HG03025 (cell line): ENCODE measurements around the gene POC1A.
"Not testable (repeated sequence)": the region's sequence is repeated elsewhere in the genome, so short reads cannot be mapped to it uniquely, and the experiment has no call there.

Source experiments
- ATAC-seq: cut with Tn5 transposase; IDR thresholded peaks from one replicate; pipeline ENCODE4 v1.9.1; 2021; ENCODE audit warnings: mild to moderate bottlenecking, moderate library complexity; ENCODE audit not compliant: unreplicated experiment, low FRiP score

The POC1A gene

DNA sequence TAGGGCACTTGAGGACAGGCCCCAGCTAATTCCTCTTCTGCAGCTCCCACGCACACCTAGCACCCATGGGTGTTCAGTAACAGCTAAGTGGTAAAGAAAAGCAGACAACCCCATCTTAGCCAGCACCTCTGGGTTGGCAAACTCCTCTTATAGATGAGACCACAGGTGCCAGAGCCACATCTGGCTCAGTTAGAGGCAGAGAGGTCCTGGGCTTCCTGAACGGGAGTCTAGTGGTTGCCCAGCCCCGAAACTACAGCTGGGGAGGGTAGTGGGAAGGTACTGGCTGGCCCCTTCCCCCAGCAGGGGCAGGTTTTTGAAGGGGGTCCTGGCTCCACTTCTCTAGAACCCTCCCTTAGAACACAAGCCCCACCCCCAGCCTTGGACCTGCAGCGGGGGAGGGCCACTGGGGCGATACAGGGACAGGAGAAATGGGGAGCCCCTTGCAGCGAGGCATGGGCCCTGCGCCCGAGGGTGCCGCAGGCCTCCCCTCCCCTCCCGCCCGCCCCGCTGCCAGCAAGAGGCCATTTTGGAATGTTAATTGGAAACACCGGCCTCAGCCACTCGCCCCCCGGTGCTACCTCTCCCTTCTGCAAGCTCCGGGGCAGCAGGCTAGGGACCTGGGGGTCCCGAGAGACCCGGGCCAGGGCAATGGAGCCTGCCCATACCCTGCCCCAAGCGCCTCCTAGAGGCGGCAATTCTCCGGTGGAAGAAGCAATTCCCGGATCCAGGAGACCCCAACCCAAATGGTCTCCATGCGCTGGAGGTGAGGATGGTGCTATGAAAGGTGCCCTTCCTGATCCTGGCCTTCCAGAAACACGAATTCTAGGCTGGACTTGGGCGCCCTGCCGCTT lies 99.3 kb downstream of the POC1A start:
- no peak for ATAC-seq

GRCh38 chr3:52053307-52054304 lies 100.6 kb downstream of the POC1A start:
- no peak for ATAC-seq

GRCh38 chr3:52052831-52053306 lies 101.4 kb downstream of the POC1A start:
- ATAC-seq: no peak

DNA sequence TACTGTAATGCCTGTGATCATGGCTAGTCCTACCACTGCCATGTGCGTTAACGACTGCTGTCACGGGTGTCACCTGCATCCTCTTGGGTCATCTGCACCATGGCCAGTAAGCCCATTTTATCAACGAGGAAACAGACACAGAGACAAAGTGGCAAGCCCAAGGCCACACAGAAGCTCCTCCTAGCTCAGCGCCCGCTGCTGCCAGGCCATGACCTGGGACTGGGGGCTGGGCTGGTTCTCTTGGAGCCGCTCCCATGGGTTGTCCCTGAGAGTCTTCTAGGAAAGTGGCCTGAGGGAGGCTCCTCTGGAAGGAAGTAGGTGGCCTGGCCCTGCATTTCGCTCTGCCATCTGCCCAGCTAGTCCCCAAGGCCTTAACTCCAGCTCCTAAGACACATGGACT lies 102.8 kb downstream of the POC1A start:
- no peak for ATAC-seq

DNA sequence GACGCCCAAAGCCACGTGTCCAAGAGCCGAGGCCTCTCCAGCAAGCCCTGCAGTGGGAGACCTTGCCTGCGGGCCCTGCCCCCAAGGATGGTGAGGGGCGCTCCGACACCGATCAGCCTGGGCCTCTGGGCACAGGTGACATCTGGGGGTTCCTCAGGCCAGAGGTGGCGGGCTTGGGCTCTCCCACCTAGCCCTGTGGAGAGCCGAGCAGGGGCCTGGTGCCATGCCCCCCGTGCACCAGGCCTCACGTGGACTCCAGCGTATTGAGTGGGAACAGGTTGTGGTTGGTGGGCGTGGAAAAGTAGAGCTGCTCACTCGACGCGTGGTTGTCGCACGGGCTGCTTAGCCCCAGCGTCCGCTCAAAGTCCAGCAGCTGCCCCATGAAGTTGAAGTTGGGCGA lies 103.7 kb downstream of the POC1A start:
- no peak for ATAC-seq

DNA sequence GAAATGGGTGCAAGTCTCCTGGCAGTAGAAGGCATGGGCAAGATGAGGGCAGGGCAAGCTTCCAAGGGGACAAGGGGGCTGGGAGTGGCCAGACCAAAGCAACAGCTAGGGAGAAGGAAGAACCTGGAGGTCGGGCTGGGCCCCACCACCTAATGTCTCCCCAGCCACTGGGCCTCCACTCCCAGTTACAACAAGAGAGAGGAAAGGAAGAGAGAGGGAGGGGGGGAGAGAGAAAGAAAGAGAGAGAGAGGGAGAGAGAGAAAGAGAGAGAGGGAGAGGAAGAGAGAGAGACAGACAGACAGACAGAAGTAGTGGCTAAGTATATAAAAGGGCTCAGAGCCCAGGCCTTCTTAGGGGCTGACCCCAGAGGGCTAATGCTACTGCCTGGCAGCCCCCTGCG lies 104.7 kb downstream of the POC1A start:
- ATAC-seq: no peak

DNA sequence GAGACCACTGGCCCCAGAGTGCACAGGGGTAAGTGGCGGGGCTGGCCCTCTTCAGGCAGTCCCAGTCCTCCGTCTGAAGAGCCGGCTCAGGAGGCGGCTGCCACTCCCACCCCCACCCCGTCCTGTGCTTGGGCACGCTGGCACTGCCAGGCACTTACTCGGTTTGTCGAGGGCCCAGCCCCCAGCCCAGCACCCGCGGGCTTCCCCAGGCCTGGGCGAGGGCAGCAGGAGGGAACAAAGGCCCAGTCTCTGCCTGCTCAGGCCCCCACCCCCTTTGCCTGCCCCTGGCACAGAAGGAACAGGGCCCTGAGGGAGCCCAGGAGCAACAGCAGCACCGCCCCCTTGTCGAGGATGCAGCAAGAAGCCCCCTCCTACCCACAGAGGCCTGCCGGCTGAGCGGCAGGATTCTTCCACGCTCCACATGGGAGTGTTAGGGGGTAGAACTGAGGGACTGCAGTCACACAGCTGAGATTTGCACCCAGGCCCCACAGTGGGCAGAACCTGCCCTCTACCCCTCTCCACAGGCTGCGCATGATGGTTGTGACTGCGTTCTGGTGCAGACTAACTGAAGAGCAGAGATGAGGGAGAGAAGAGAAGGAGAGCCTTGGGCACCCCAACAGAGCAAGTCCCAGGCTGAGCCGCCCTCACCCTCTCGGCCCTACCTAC lies 106.8 kb downstream of the POC1A start:
- no peak for ATAC-seq

DNA sequence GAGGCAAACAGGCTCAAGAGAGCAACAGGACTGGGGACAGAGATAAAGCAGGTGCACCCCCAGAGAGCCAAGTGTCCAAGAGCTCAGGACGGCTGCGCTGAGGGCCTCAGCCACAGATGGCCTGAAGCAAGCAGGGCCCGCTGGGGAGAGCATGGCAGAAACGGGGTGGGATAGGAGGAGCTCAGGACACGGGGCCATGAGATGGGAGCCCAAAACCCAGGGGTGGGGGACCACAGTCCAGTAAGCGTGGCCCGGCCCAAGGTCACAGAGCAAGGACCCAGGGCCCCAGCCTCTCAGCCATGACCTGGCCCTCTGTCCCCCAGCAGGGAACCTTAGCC lies 107.4 kb downstream of the POC1A start:
- no peak for ATAC-seq

- no peak for ATAC-seq
These were observed 107.9 kb downstream of the POC1A start for GRCh38 chr3:52046186-52046901.

DNA sequence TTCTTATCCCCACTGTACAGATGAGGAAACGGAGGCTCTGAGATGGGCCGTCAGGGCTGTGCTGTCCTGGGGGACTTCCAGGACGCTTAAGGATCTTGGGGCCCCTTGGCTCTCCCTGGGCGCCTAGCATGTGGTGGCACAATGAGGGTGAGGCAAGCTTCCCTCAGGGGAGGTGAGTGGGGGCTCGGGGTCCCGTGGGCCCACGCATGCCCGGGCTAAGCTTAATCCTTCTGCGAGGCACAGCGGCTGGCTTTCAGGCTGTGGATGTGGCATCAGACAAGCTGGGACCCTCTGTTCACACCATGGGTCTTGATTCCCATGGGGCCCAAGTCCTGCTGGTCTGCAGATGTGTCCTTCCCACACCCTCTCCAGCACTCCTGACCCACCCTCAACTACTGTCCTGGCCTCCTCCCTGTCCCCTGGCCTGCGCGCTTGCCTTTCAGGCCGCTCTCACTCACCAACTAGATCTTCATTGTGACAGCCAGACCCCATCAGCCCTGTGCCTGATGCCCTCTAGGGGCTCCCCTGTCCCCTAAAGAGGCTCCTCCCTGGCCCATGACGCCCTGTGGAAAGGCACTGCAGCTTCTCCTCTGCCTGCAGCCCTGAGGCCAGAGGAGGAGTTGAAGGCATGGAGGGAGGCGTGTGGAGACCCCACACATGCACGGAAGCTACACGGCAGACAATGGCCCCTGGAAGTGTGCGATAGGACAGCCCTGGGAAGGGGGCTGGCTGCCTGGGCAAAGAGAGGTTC lies 109.2 kb downstream of the POC1A start:
- no peak for ATAC-seq

DNA sequence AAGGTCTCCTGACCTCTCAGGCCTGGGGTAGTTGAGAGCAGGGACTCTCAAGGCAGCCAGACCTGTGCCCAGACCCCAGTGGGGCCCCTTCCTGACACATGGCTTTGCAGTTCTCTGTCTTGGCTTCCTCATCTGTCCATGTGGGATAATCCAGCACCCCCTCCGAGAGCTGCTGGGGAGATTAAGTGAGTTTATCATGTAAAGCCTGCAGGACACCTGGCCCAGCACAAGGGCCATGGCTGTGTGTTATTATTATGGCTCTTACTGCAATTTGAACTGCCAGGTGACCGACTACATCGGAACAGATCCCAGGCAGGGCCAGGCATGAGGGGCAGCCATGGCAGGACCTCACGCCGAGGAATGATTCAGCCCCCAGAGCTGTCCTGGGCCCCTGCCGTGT lies 110.5 kb downstream of the POC1A start:
- no peak for ATAC-seq

DNA sequence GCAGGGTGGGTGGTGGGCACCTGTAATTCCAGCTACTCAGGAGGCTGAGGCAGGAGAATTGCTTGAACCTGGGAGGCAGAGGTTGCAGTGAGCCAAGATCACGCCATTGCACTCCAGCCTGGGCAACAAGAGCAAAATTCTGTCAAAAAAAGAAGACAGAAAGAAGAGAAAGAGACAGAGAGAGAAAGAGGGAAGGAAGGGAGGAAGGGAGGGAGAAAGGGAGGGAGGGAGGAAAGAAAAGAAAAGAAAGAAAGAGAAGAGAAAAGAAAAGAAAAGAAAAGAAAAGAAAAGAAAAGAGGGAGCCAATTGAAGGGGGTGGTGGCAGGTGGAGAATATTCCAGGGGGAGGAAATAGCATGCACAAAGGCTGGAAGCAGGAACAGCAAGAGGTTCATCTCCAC lies 111.2 kb downstream of the POC1A start:
- ATAC-seq: not testable (repeated sequence)

DNA sequence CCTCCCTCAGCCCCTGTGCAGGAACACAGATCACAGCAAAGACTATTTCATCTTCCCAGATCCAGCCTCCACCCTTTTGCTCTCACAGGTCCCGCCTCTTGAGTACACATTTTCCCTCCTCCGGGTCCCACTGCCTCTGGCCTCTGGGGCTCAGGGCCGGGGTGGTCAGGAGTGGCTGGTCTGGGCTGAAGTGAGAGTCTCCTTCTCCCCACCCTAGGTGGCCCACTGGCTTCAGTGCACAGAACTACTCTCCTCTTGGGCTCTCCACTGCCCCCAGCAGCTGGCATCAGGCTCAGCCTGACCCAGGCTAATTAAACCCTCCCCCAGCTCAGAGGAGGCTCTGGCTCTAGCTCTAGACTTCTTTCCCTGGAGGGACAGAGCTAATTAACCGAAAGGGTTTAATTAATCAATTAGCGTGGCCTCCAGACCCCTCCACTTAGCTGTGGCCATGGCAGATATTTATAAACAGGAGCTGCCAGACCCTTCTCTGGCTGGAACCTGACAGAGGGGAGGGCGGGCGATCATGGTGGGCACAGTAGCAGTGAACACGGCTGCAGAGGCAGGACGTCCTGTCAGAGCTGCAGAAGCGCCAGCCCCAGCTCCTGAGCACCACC lies 113.0 kb downstream of the POC1A start:
- ATAC-seq: no peak

DNA sequence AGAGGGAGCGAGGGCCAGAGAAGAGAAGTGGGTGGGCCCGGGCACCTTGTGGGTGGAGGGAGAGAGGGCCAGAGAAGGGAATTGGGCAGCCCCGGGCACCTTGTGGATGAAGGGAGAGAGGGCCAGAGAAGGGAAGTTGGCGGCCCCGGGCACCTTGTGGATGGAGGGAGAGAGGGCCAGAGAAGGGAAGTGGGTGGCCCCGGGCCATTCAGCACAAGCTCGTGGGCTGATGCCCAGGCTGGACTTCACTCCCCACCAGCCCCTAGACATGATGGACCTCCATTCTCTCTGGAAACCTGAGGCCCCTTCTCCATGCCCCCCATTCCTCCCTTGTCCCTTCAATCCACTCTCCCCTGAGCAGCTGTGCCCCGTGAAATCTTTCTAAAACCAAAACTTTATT lies 113.6 kb downstream of the POC1A start:
- no peak for ATAC-seq

- no peak for ATAC-seq
These were observed 114.4 kb downstream of the POC1A start for GRCh38 chr3:52039846-52040245.

GRCh38 chr3:52039426-52039825 lies 114.8 kb downstream of the POC1A start:
- ATAC-seq: no peak

- no peak for ATAC-seq
These were observed 116.0 kb downstream of the POC1A start for GRCh38 chr3:52038227-52038626.

- no peak for ATAC-seq
These were observed 116.9 kb downstream of the POC1A start for GRCh38 chr3:52037291-52037690.

DNA sequence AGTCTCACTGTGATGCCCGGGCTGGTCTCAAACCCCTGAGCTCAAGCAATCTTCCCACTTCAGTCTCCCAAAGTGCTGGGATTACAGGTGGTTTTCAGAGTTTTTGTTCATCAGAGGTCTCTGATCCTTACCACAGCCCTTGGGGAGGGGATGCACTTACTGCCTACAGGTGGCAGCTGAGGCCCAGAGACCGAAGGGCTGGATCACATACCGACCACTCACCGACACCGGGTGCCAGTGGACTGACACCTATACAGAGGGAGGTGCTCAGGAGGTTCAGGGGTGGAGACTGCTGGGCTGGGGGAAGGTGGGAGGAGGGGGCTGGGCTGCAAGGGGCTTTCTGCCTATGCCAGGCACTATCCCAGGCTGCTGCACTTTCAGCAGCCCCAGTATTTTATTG lies 117.4 kb downstream of the POC1A start:
- ATAC-seq: no peak
